Naive thymus-derived CD8-positive, alpha-beta T cell (primary cell): Measurements from ENCODE around the gene ATP5F1D. TPM values are rescaled to one million over a fixed set of nuclear protein-coding genes. Genes with fewer than 3 reads are reported as not detected.
A peak's percentile ranks its signal among the peaks of the same experiment; 100 is the strongest.

Experiments
- ATAC-seq, 2 donors: fragments of 150-1000 bp; cut with Tn5 transposase in 1 of 2; sonication (Bioruptor Pico), chemical (Tn5 transposase) in 1 of 2; 1 replicate in 1 of 2; 2 replicates in 1 of 2; pipeline ENCODE4 v1.10.0; 2021; ENCODE audit warnings: mild to moderate bottlenecking in 2 of 2, moderate library complexity in 2 of 2
- POLR2A ChIA-PET: fragments of 350-600 bp; sonication (Branson Sonifier 250); formaldehyde crosslinking; loops from one replicate; lab custom pipeline; 2021; ENCODE audit warnings: antibody characterized with exemption; lab: Charles Lee
- DNase-seq, 10 donors: peaks; one replicate each; pipeline versions ENCODE4 v3.0.0 to v3.0.0-alpha.2; 2020 to 2022
- H3K27ac Mint-ChIP-seq, 10 donors: one replicate each; pipeline ENCODE4 v1.8.0; 2020 to 2022; ENCODE audit warnings: mild to moderate bottlenecking in 10 of 10, mixed read lengths in 10 of 10, moderate library complexity in 4 of 10, inconsistent platforms in 1 of 10
- H3K27me3 Mint-ChIP-seq, 5 donors: one replicate each; pipeline ENCODE4 v1.8.0; 2021 to 2022; ENCODE audit warnings: mixed read lengths in 5 of 5
- H3K36me3 Mint-ChIP-seq, 3 donors: one replicate each; pipeline ENCODE4 v1.8.0; 2020 to 2022; ENCODE audit warnings: mixed read lengths in 3 of 3, mild to moderate bottlenecking in 2 of 3, inconsistent platforms in 1 of 3
- H3K4me1 Mint-ChIP-seq, 4 donors: one replicate each; pipeline ENCODE4 v1.8.0; 2021 to 2022; ENCODE audit warnings: mixed read lengths in 4 of 4
- H3K4me3 Mint-ChIP-seq, 10 donors: one replicate each; pipeline ENCODE4 v1.8.0; 2020 to 2022; ENCODE audit warnings: mild to moderate bottlenecking in 10 of 10, mixed read lengths in 10 of 10, moderate library complexity in 6 of 10, inconsistent platforms in 1 of 10
- H3K9me3 Mint-ChIP-seq, 9 donors: one replicate each; pipeline ENCODE4 v1.8.0; 2020 to 2022; ENCODE audit warnings: mixed read lengths in 9 of 9, mild to moderate bottlenecking in 3 of 9, inconsistent platforms in 1 of 9, moderate library complexity in 1 of 9
- polyA plus RNA-seq, 3 donors: library from polyadenylated mRNA; unstranded; fragments of 300-500 nt; fragmentation: Illumina TruSeq; gene quantifications; one replicate each; pipeline ENCODE4 v1.2.3, GENCODE V29; 2021
- total RNA-seq, 8 experiments: library from RNA in 2 of 8; stranded (reverse) in 2 of 8; gene quantifications; one replicate each; pipeline ENCODE4 v1.2.3 and lab custom pipeline; 2021 to 2026

The ATP5F1D gene
- total and polyA plus RNA-seq, 5 experiments from 2014 or later: 83.9 to 264 (median 214) TPM

DNA sequence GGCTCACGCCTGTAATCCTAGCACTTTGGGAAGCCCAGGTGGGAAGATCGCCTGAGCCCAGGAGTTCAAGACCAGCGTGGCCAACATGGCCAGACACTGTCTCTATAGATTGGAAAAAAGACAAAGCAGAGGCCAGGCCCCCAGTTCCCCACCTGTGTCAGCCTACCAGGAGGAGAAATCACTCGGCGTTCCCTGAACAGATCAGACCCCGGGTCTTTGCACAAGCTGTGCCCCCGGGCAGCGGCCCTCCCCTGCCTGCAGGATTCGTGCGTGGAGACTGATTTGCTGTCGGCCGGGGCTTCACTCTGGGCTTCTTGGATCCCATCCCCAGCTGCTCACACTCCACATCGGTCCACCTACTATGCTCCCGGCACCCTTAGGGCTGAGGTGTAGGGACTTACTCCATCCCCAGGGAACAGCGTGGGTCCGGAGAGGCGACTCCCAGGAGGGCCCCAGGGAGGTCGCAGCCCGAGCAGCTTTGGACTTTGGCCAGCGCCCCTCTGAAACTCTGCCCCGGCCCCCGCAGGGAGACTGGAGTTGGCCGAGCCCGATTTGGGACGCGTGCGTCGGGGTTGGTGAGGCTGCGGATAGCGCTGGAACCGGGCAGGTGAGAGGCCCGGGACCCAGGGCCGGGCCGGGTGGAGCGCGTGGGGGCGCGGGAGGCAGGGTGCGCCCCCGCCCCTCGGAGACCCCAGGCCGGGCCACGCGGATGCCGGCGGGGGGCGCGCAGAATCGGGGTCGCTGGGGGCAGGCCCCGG, 43.6 kb downstream of the ATP5F1D start:
- peaks cover 1 to 14% (median 9%) of the 10 kb centered on the region in 4 donors for H3K4me1 Mint-ChIP-seq
- H3K27ac Mint-ChIP-seq: peak overlapping the region in 3 of 10 donors; percentile 17 to 56 (median 28)
- no peak for DNase-seq
- ATAC-seq: no peak
- peaks cover 0 to 6% (median 0%) of the 10 kb centered on the region in 3 donors for H3K36me3 Mint-ChIP-seq
- POLR2A ChIA-PET: interaction anchor here (0.8 kb wide), 1 partner anchor 16 kb away, joined by 3 read pairs; the partner anchor contains the start of gene CIRBP
- peak overlapping the region; percentile 15 to 67 (median 56) for H3K4me3 Mint-ChIP-seq
- H3K27me3 Mint-ChIP-seq: peaks cover 9 to 41% (median 20%) of the 10 kb centered on the region in 5 donors
- no peaks in the 10 kb centered on the region for H3K9me3 Mint-ChIP-seq

DNA sequence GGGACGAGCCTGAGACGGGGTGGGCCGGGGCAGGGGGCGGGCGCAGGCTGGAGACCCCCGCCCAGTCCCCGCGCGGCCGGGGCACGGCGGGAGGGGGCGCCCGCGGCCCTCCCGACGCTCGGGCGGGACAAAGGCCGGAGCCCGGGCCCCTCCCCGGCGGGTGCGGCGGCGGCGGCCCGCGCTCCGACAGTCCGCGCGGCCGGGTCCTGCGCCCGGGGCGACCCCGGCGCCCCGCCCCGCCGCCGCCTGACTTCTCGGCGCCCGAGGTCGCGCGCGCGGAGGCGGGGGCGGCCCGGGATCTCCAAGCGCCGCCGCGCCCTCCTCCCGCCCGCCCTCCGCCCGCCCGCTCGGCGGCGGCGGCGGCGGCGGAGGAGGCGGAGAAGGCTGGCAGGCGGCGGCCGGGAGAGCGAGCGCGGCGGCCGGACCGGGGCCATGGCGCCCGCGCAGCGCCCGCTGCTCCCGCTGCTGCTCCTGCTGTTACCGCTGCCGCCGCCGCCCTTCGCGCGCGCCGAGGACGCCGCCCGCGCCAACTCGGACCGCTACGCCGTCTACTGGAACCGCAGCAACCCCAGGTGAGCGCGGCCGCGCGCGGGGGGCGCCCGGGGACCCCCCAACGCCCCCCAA, 44.3 kb downstream of the ATP5F1D start, which contains the start of gene EFNA2:
Gene EFNA2, plus strand, starts transcription at position 137 of the 624 bp plus-strand sequence. Its CDS starts 296 bp downstream, at position 433.
- Mint-ChIP-seq H3K27ac (peak within 1 kb of the TSS in 3 of 10 donors; percentile 17 to 56 (median 28)), H3K36me3 (peaks cover 0 to 6% (median 0%) of the 10 kb centered on the region in 3 donors), H3K27me3 (peaks cover 9 to 42% (median 20%) of the 10 kb centered on the region in 5 donors), H3K4me3 (peak within 1 kb of the TSS; percentile 15 to 82 (median 60)), H3K4me1 (peaks cover 1 to 11% (median 8%) of the 10 kb centered on the region in 4 donors), H3K9me3 (no peaks in the 10 kb centered on the region)
- no peak for DNase-seq
- POLR2A ChIA-PET: no interaction called here
- peak; percentile 36 to 56 for ATAC-seq

DNA sequence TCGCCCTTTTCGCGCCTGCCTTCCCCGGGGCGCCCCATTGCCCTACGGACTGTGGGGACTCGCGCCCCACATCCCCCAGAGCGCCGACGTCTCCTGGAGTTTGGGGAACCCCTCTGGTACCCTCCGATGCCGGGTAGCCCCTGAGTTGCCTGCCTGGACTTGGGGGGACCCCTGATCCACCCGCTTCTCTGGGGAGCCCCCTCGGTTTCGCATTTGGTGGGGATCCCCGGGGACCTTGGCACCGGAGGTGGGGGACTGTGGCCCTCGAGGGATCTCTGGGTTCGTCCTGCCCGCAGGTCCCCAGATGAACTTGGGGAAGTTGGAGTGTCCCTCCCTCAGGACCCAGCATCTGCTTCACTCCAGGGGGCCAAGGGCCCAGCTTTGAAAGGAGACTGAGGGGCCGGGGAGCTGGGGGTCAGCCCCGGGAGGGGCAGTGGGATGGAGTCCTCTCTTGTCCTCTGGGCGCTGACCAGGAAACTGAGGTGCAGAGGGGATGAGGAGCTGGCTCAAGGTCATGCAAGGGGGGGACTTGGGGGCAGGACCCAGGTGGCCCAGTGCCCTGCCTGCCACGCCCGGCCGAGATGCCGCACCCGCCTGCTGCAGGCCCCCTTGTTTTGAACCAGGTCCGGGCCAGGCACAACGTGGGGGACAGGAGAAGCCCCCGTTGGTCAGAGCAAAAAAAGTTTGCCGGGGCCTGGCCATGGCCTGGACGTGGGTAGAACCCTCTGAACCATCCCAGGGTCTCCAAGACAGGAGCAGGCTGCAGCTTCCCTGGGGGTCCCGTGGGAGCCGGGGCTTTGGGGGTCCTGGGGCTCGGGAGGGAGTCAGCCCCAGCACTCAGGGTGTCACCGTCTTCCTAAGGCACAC, 45.2 kb downstream of the ATP5F1D start:
- Mint-ChIP-seq H3K27me3 (peaks cover 9 to 43% (median 20%) of the 10 kb centered on the region in 5 donors), H3K27ac (no peak overlapping the region), H3K9me3 (no peaks in the 10 kb centered on the region), H3K4me3 (peak overlapping the region in 9 of 10 donors; percentile 7 to 82 (median 56)), H3K4me1 (peaks cover 1 to 11% (median 8%) of the 10 kb centered on the region in 4 donors), H3K36me3 (peaks cover 0 to 6% (median 0%) of the 10 kb centered on the region in 3 donors)
- ATAC-seq (no peak), DNase-seq (no peak)
- POLR2A ChIA-PET: no interaction called here

DNA sequence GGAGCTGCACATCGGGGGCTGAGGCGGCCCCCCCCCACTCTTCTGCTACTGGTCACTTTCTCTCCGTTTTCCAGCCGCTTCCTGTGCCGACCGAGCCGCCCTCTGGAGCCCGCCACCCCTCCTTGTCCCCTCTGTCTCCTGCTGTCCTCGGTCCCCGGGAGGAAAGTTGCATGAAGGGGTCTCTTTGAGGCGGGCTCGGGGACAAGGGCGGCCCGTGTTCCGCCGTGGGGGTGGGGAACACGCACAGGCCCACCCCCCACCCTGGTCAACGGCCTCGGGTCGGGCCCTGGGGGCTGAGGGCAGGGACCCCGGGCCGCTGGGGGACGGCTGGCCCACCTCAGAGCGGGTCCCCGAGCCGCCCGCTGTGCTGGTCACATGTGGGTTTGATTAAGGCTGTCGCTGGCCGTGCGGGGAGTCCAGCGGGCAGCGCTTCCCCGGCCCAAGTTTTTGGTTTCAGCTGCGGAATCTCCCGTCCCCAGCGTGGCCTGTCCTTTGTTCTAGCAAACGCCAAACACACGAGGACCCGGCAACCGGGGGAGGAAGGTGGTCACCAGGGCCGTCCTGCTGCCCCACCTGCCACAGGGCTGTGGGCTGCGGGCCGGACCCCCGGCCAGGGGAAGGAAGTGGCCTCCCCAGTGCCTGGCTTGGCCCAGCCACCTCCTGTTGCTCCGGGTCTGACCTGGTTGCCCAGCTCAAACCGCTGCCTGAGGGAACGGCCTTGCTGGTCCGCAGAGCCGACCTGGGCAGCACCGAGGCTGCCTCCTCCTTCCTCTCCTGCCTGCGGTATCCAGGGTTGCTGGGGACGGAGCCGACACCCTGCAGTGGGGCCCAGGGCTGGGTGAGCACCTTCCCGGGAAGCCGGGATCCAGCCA, 46.0 kb downstream of the ATP5F1D start:
- peaks cover 4 to 12% (median 11%) of the 10 kb centered on the region in 4 donors for H3K4me1 Mint-ChIP-seq
- no peaks in the 10 kb centered on the region for H3K9me3 Mint-ChIP-seq
- ATAC-seq (no peak), DNase-seq (no peak)
- peaks cover 0 to 6% (median 0%) of the 10 kb centered on the region in 3 donors for H3K36me3 Mint-ChIP-seq
- POLR2A ChIA-PET: no interaction called here
- H3K27ac Mint-ChIP-seq: no peak overlapping the region
- H3K4me3 Mint-ChIP-seq: no peak overlapping the region
- peaks cover 12 to 51% (median 25%) of the 10 kb centered on the region in 5 donors for H3K27me3 Mint-ChIP-seq

DNA sequence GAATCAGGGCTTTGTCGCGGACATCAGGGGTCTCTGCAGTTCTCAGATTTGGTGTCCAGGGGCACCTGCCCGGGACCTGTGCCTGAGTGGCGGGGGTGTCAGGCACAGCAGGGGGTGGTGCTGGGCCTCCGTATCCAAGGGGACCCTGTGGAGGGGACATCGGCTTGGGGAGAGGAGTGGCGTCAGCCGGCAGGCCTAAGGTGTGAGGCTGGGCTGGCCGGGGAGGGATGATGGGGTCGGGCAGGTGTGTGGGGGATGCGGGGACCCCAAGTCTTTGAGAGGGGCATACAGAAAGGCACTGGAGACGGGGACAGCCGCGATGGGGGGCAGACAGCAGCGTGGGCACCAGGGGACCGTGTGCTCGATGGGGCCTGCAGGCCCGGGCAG, 46.7 kb downstream of the ATP5F1D start:
- H3K4me1 Mint-ChIP-seq: peaks cover 4 to 12% (median 11%) of the 10 kb centered on the region in 4 donors
- no peak for DNase-seq

DNA sequence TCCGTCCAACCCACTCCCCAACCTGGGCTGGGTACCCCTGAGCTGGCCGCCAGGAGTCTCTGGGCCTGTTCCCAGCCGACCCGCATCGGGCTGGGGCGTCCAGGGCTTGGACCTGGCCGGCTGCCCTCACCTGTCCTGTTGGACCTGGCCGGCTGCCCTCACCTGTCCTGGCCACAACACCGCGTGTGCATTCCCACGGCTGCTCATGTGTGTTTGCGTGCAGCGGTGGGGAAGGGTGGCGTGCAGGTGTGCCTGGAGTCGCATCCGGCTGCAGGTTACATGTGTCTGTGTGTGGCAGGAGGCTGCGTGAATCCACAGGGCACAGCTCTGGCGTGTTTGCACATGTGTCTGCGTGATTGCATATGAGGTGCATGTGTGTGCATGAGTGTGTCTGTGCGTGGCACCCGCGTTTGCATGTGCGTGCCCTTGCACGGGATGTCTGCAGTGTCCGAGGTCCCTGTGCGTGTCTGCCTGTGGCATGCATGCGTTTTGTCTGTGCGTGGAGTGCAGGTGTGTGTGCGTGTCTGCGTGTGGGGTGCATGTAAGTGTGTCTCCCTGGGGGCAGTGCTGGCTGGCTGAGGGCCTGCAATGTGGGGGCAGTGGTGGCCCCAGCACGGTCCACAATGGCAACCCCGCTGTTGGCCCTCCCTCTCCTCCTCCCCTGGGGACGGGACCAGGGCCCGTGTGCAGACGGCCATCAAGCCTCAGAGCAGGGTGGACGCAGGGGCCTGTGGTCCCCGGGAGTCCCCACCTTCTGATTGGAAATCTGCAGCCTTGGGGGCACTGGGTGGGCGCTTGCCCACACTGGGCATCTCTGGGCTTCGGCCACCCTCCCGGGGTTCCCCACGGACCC, 47.5 kb downstream of the ATP5F1D start:
- Mint-ChIP-seq H3K9me3 (no peaks in the 10 kb centered on the region), H3K4me1 (peaks cover 4 to 12% (median 11%) of the 10 kb centered on the region in 4 donors), H3K4me3 (no peak overlapping the region), H3K36me3 (peaks cover 0 to 6% (median 0%) of the 10 kb centered on the region in 3 donors), H3K27me3 (peaks cover 12 to 56% (median 28%) of the 10 kb centered on the region in 5 donors), H3K27ac (no peak overlapping the region)
- no peak for DNase-seq
- POLR2A ChIA-PET: no interaction called here
- no peak for ATAC-seq

More for the DNA sequence above, 46.7 kb downstream of the ATP5F1D start:
- no peak overlapping the region for H3K27ac Mint-ChIP-seq
- H3K36me3 Mint-ChIP-seq: peaks cover 0 to 6% (median 0%) of the 10 kb centered on the region in 3 donors
- ATAC-seq: no peak
- POLR2A ChIA-PET: no interaction called here
- H3K27me3 Mint-ChIP-seq: peaks cover 12 to 52% (median 27%) of the 10 kb centered on the region in 5 donors
- H3K4me3 Mint-ChIP-seq: no peak overlapping the region
- H3K9me3 Mint-ChIP-seq: no peaks in the 10 kb centered on the region

DNA sequence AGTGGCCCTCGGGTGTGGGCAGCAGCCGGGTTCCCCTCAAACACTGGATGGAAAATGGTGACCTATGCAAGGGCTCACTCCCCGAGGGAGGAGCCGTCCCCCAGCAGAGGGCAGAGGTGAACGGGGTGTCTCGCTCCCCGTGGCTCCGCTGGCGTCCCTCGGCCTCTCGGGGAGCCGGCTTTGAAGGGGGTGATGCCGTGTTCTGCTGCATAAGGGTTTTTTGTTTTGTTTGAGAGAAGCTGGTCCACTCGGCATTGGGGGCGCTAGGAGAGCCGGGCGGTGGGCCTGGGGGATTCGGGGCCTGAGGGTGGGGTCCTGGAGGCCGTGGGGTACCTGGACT, 48.1 kb downstream of the ATP5F1D start:
- no peak overlapping the region for H3K27ac Mint-ChIP-seq
- peaks cover 4 to 12% (median 9%) of the 10 kb centered on the region in 4 donors for H3K4me1 Mint-ChIP-seq
- H3K4me3 Mint-ChIP-seq: no peak overlapping the region
- DNase-seq (no peak), ATAC-seq (no peak)
- H3K9me3 Mint-ChIP-seq: no peaks in the 10 kb centered on the region
- peaks cover 0 to 4% (median 0%) of the 10 kb centered on the region in 3 donors for H3K36me3 Mint-ChIP-seq
- H3K27me3 Mint-ChIP-seq: peaks cover 7 to 55% (median 27%) of the 10 kb centered on the region in 5 donors
- POLR2A ChIA-PET: no interaction called here

DNA sequence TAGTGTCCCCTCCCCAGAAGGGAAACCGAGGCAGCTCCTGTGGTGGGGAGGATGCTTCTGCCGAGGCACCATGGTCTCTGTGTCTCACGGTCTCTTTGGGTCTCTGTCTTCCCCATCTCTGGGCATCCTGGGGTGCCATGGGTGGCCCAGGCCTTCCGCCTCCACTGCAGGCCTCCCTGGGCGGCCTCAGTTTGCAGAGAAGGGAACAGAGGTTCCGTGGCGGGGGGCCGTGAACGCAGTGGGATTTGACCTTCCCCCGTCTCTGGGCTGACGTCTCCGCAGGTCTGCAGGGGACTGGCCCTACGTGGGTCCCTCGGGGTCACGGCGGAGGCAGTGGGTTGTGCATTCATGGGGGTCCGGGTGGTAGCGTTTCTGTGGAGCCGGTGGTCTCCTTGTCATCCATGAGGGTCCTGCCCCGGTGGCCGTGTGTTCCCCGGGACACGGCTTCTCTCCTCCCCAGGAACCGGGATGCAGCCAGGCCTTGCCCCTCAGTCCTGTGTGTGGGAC, 48.7 kb downstream of the ATP5F1D start:
- DNase-seq (no peak), ATAC-seq (no peak)
- Mint-ChIP-seq H3K4me3 (no peak overlapping the region), H3K27me3 (peaks cover 3 to 54% (median 23%) of the 10 kb centered on the region in 5 donors), H3K27ac (no peak overlapping the region), H3K9me3 (no peaks in the 10 kb centered on the region), H3K4me1 (peaks cover 3 to 12% (median 8%) of the 10 kb centered on the region in 4 donors), H3K36me3 (no peaks in the 10 kb centered on the region)
- POLR2A ChIA-PET: interaction anchor here (0.6 kb wide), 1 partner anchor 251 kb away, joined by 7 read pairs; no protein-coding TSS in a partner anchor

DNA sequence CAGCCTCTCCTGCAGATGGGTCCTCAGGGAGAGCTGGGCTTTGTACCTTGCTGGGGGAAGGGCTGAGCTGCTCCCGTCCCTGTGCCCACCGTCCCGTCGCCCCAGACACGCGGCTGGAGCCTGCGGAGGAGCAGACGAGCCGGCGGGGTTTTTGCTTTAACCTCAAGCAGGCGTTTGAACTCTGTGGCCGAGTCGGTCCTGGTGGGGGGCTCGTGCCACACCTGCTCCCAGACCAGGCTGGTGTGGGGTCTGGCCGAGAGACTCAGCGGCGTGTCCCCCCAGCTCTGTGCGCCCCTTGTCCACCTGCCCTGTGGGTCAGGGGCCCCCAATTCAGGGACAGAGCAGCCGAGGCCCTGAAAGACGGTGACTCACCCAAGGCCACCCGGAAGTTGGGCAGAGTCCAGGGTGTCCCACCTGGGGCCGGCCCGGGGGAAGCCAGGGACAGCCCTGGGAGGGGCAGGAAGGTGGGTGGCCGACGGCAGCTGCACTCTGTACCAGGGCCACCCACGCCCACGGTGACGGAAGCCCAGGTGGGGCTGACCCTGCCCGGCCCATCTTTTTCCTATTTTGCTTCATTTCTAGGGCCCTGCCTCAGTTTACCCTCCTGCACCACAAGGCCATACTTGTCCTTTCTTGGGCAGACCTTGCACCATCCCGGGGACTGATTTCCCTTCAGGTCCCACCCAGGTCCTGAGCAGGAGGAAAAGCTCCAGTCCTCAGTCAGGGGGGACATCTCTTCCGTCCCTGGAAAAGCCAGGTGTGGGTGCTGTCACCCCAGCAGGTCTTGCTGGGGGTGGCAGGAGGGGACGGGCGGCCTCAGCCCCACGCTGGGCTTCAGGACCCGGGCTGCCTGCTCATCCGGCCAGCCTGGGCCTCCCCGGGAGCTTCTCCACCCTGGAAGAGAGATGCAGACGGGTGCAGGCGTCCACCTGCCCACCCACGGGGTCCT, 49.4 kb downstream of the ATP5F1D start:
- Mint-ChIP-seq H3K4me1 (peaks cover 4 to 12% (median 9%) of the 10 kb centered on the region in 4 donors), H3K4me3 (no peak overlapping the region), H3K9me3 (no peaks in the 10 kb centered on the region), H3K27me3 (peaks cover 3 to 56% (median 23%) of the 10 kb centered on the region in 5 donors), H3K36me3 (no peaks in the 10 kb centered on the region), H3K27ac (no peak overlapping the region)
- POLR2A ChIA-PET: interaction anchor here (0.6 kb wide), 1 partner anchor 250 kb away, joined by 7 read pairs; no protein-coding TSS in a partner anchor
- DNase-seq (no peak), ATAC-seq (no peak)
